GM13976 (cell line): ENCODE results near the gene SLC50A1.

Source experiments
- DNase-seq: peaks from one replicate; pipeline ENCODE4 v3.0.0; 2012; ENCODE audit warnings: low spot score
- in situ Hi-C: fragments of 300-500 bp; cut with MboI; formaldehyde crosslinking; loops from one replicate; pipeline ENCODE4 v1.12.0; 2022; ENCODE audit warnings: low sequenced_read_pairs, mixed read lengths, inconsistent platforms; ENCODE audit not compliant: unreplicated experiment
- TF ChIP-seq, protein P1 (sequence below): IDR thresholded peaks from 2 replicates; pipeline ENCODE4 v1.5.1; 2012; ENCODE audit warnings: borderline replicate concordance, mild to moderate bottlenecking; ENCODE audit not compliant: insufficient read depth; ENCODE audit errors: extremely low read depth, missing control alignments, control extremely low read depth

SLC50A1 gene

DNA sequence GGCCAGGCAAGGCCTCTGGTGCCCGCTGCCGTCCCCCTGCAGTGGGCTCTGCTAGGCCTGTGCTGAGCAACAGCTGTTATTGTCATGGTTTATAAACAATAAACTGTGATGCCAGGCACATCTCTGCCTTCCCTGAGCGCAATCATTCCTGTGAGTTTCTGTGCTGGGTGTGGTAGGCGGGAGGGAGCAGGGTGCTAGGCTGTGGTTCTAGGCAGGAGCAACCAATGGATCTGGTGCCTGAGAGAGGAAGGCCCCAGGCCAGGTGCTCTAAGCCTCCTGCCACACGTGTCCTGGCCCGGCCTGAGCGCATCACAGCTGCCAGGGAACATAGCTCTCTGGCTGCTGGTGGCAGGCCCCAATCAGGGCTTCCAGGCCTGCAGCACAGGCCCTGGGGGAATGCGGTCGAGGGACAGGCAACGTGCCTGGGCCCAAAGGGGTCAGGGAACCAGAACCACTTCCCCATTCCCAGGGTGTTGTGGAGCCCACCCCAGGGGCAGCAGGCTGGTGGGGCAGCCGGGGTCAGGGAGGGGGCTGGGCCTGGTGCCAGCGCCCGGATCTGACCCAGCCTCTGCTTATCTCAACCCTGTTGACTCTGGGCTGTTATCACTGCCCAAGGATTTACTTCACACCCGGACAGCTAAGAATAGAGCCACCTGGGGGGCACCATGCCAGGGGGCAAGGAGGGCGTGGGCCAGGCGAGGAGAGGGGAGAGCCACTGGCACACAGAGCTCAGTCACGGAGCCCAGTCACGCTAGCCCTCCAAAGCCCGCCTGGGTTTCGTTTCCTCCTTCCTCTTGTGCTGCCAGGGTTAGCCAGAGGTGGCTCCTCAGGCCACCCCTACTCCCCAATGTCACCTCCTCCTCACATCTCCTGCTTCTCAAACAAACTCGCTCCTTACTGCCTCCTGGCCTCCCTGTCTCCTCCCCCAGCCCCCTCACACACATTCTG, 49.5 kb downstream of the SLC50A1 start:
- in situ Hi-C loops, result no loop called here

DNA sequence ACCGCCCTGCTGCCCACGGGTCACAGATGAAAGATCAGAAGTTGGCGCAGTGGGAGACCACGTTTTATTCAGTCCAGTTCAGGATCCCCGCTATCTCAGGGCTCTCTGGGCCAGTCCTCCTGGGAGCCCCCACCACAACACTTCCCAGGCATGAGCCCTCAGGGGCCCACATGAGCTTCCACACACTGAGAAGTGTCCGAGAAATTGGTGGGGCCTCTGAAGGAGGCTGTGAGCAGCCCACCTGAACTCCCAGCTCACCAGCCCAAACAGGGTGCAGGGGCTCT, 50.1 kb downstream of the SLC50A1 start:
- in situ Hi-C loops, result no loop called here
- no peak for DNase-seq

More for the DNA sequence above, 49.5 kb downstream of the SLC50A1 start:
- TF ChIP-seq, protein P1, sequence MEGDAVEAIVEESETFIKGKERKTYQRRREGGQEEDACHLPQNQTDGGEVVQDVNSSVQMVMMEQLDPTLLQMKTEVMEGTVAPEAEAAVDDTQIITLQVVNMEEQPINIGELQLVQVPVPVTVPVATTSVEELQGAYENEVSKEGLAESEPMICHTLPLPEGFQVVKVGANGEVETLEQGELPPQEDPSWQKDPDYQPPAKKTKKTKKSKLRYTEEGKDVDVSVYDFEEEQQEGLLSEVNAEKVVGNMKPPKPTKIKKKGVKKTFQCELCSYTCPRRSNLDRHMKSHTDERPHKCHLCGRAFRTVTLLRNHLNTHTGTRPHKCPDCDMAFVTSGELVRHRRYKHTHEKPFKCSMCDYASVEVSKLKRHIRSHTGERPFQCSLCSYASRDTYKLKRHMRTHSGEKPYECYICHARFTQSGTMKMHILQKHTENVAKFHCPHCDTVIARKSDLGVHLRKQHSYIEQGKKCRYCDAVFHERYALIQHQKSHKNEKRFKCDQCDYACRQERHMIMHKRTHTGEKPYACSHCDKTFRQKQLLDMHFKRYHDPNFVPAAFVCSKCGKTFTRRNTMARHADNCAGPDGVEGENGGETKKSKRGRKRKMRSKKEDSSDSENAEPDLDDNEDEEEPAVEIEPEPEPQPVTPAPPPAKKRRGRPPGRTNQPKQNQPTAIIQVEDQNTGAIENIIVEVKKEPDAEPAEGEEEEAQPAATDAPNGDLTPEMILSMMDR, result no peak
- DNase-seq, result peak; percentile 86

DNA sequence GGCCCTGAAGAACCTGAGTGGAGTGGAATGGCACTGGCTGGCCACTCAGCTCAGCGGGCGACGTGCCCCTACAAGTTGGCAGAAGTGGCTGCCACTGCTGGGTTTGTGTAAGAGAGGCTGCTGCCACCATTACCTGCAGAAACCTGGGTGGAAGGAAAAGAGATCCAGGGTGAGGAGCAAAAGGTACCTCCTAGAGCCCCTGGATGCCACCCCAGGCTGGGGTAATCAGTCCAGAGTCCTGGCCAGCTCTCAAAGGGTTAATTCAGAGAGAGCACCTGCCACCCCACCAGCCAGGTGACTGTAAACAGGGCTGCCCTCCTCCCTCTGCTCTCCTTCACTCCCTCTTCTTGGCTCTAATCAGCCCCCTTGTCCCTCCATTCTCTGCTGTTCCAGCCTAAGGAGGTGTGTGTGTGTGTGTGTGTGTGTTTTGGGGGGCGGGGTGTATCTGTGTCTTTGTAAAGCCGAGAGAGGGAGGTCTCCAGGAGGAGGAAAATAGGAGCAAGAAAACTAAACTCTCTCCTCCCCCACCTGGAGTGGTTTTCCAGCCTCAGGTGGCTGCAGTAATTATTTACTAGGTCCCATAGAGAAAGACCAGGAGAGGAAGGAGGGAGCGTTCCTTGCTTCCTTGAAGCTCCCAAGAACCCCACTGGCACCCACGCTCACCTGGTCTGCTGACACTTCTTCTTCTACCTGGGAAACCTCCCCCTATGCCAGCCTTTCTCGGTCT, 50.6 kb downstream of the SLC50A1 start:
- in situ Hi-C loops, result no loop called here
- TF ChIP-seq, protein P1, result no peak
- DNase-seq, result no peak

More for the DNA sequence above, 50.1 kb downstream of the SLC50A1 start:
- TF ChIP-seq, protein P1, result no peak

DNA sequence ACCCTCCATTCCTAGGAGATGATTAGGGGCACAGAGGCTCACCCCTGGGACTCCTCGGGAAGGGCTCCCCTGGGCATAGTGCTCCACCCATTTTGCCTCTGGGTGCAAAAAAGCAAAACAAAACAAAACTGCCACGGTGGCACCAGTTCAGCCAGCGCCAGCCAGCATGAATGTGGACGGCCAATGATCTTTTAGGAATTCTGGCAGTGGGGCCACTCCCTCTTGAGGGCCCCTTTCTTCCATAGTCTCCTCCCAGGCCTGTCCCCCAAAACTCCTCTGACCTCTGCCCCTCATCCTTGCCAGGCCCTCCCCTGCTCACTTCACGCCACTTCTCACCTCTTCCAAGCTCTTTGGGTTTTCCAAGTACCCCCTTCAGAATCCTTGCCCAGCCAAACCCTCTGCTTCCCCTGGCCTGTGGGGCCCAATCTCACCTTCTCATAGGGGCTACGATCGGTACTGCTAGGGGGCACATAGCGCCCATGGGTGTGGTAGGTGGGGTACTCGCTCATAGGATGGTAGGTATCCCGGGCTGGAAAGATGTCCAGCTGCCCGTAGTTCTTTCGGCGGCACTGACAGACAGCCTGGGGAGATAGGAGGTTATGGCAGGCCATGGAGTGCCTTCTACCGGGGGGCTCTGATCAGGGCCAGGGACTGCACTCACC, 51.3 kb downstream of the SLC50A1 start:
- in situ Hi-C loops, result no loop called here
- no peak for DNase-seq
- TF ChIP-seq, protein P1, result no peak

DNA sequence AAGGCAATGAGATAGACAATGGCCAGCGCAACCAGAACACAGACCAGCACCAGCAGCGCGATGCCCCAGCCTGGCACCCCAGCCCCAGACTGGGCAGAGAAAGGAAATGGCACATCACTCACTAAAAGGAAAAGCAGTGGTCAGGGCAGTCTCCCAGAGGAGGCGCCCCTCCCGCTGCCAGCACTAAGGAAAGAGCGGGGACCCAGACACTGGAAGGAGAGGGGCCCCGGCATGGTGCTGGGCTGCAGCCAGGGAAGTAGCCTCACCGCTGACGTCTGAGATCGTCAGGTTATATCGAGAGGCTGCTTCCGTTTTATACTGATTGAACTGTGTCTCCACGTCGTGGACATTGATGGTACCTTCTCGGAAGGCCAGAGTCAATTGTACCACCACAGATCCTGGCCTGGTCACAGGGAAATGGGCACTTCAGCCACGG, 51.8 kb downstream of the SLC50A1 start:
- in situ Hi-C loops, result no loop called here
- DNase-seq, result no peak
- TF ChIP-seq, protein P1, result no peak

DNA sequence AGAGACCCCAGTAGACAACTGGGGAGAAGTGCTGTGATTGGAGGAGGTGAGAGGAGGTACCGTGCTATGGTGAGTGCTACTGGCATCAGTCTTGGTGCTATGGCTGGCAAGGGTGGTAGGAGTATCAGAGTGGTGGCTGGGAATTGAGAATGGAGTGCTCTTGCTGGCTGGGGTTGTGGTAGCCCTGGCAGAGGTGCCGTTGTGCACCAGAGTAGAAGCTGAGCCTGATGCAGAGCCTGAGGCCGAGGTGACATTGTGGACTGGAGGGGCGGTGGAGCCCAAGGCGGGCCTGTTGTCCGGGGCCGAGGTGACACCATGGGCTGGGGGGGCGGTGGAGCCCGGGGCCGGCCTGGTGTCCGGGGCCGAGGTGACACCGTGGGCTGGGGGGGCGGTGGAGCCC, 52.6 kb downstream of the SLC50A1 start:
- no peak for DNase-seq
- in situ Hi-C loops, result no loop called here
- TF ChIP-seq, protein P1, result no peak
